Spleen (tissue), 7 donors: ENCODE measurements around the gene ATP10D.

Experiments
- POLR2A ChIP-seq, 3 donors: fragments of 450-650 bp; IDR thresholded peaks; one replicate each; pipeline ENCODE4 v1.5.1; 2017; ENCODE audit warnings: antibody characterized with exemption in 3 of 3, mild to moderate bottlenecking in 1 of 3
- POLR2AphosphoS5 ChIP-seq, 3 donors: sonication (generic); formaldehyde crosslinking; IDR thresholded peaks; one replicate each; pipeline ENCODE4 v1.5.1; 2017; ENCODE audit warnings: antibody characterized with exemption in 3 of 3
- TF ChIP-seq, protein P1 (sequence below), 11 experiments: fragments of 200-600 bp in 7 of 11; fragments of 450-650 bp in 4 of 11; sonication (generic) in 4 of 11; IDR thresholded peaks in 8 of 11; conservative IDR thresholded peaks in 3 of 11; 1 replicate in 7 of 11; 2 replicates in 4 of 11; pipeline versions ENCODE4 v1.4.0 to v1.8.0; 2016 to 2021; ENCODE audit warnings: antibody characterized with exemption in 11 of 11, inconsistent platforms in 4 of 11, mild to moderate bottlenecking in 1 of 11
- donor health status: DM: no; HTN: no; CAD: no; lungs with moderate emphysema.
- donor health status: DM: no; HTN: no; CAD: no.
- donor health status: DM: no; HTN: no; CAD: no.

DNA sequence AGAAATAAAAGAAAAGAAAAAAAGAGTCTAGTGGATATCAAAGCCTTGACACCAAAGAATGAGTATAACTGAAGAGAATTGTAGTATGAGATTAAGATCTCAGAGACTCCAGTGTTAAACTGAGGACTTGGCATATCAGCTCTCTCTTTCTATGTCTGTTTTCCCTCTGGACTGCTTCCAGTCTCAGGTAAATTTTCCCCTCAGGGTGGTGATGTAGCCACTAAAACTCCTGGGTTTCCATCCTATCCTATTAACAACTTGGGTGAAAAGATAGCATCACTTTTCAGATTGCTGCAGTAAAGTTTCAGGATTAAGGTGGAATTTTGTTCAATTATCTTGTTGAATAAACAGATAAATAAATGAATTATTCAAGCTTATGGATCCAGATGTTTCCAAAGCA lies 85.7 kb downstream of the ATP10D start:
- TF ChIP-seq, protein P1, sequence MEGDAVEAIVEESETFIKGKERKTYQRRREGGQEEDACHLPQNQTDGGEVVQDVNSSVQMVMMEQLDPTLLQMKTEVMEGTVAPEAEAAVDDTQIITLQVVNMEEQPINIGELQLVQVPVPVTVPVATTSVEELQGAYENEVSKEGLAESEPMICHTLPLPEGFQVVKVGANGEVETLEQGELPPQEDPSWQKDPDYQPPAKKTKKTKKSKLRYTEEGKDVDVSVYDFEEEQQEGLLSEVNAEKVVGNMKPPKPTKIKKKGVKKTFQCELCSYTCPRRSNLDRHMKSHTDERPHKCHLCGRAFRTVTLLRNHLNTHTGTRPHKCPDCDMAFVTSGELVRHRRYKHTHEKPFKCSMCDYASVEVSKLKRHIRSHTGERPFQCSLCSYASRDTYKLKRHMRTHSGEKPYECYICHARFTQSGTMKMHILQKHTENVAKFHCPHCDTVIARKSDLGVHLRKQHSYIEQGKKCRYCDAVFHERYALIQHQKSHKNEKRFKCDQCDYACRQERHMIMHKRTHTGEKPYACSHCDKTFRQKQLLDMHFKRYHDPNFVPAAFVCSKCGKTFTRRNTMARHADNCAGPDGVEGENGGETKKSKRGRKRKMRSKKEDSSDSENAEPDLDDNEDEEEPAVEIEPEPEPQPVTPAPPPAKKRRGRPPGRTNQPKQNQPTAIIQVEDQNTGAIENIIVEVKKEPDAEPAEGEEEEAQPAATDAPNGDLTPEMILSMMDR (IDR thresholded peaks at IDR 0.05 in 8 of 11, conservative IDR thresholded peaks at IDR 0.05 in 3 of 11), result no peak
- TF ChIP-seq POLR2A (IDR thresholded peaks at IDR 0.05) (no peak), POLR2AphosphoS5 (IDR thresholded peaks at IDR 0.05) (no peak)
